Hepatocyte (in vitro differentiated cells): ENCODE measurements around the gene SDSL. TPM values are rescaled to one million over a fixed set of nuclear protein-coding genes. Genes with fewer than 3 reads are reported as not detected.

Source experiments
- DNase-seq: peaks from one replicate; pipeline ENCODE4 v3.0.0-alpha.2; 2016; ENCODE audit warnings: low spot score
- H2AFZ ChIP-seq: fragments of 200-600 bp; sonication (generic); 2 replicates; pipeline ENCODE4 v1.6.0; 2016; ENCODE audit warnings: antibody characterized with exemption, mild to moderate bottlenecking
- H3K27ac ChIP-seq: fragments of 200-600 bp; sonication (generic); 2 replicates; pipeline ENCODE4 v1.5.1; 2016; ENCODE audit warnings: mild to moderate bottlenecking
- H3K27me3 ChIP-seq: fragments of 200-600 bp; sonication (generic); 2 replicates; pipeline ENCODE4 v1.6.1; 2016
- H3K36me3 ChIP-seq: fragments of 200-600 bp; sonication (generic); replicated peaks from 2 replicates; pipeline ENCODE4 v1.5.1; 2016; ENCODE audit warnings: low read depth; ENCODE audit not compliant: insufficient read depth
- H3K4me1 ChIP-seq: fragments of 200-600 bp; sonication (generic); 2 replicates; pipeline ENCODE4 v1.5.1; 2016; ENCODE audit warnings: mild to moderate bottlenecking, moderate library complexity; ENCODE audit not compliant: insufficient read depth
- H3K4me2 ChIP-seq: fragments of 200-600 bp; sonication (generic); 2 replicates; pipeline ENCODE4 v1.6.0; 2016
- H3K4me3 ChIP-seq: fragments of 200-600 bp; sonication (generic); 2 replicates; pipeline ENCODE4 v1.5.1; 2016; ENCODE audit warnings: mild to moderate bottlenecking
- H3K79me2 ChIP-seq: fragments of 200-600 bp; sonication (generic); 2 replicates; pipeline ENCODE4 v1.6.0; 2017; ENCODE audit warnings: mild to moderate bottlenecking
- H3K9me2 ChIP-seq: fragments of 200-600 bp; sonication (generic); replicated peaks from 2 replicates; pipeline ENCODE4 v1.6.0; 2017; ENCODE audit warnings: mild to moderate bottlenecking; ENCODE audit not compliant: insufficient read depth
- H3K9me3 ChIP-seq: fragments of 200-600 bp; sonication (generic); 2 replicates; pipeline ENCODE4 v1.5.1; 2016; ENCODE audit warnings: low read depth, mild to moderate bottlenecking
- H4K20me1 ChIP-seq: fragments of 200-600 bp; sonication (generic); 2 replicates; pipeline ENCODE4 v1.6.0; 2016; ENCODE audit warnings: mild to moderate bottlenecking; ENCODE audit not compliant: insufficient read depth, poor library complexity, severe bottlenecking
- CTCF ChIP-seq: fragments of 200-600 bp; sonication (generic); IDR thresholded peaks from 2 replicates; pipeline ENCODE4 v1.5.1; 2016; ENCODE audit warnings: antibody characterized with exemption, mild to moderate bottlenecking; ENCODE audit not compliant: poor library complexity
- EZH2 ChIP-seq: fragments of 200-600 bp; sonication (generic); IDR thresholded peaks from 2 replicates; pipeline ENCODE4 v1.6.1; 2016; ENCODE audit warnings: antibody characterized with exemption, mild to moderate bottlenecking, borderline replicate concordance
- EZH2phosphoT487 ChIP-seq: fragments of 200-600 bp; sonication (generic); IDR thresholded peaks from one replicate; pipeline ENCODE4 v1.6.1; 2018; ENCODE audit warnings: antibody characterized with exemption, mild to moderate bottlenecking, low read depth, moderate library complexity; ENCODE audit not compliant: unreplicated experiment, severe bottlenecking
- WGBS: methylation state at CpG from one replicate; pipeline ENCODE4 v1.1.6; 2016; ENCODE audit warnings: low lambda C conversion rate; ENCODE audit errors: missing lambda C conversion rate; 5-methylcytosine and 5-hydroxymethylcytosine counted together
- polyA plus RNA-seq: library from polyadenylated mRNA; unstranded; fragments of >200 nt; fragmentation: Nextera tagmentation; extraction: Ambion mirVana; gene quantifications from 2 replicates; pipeline ENCODE4 v1.2.1, GENCODE V29; 2016
- total RNA-seq: library from RNA; depleted of rRNA; stranded (reverse); fragments of >200 nt; gene quantifications from 2 replicates; pipeline ENCODE4 v1.2.3, GENCODE V29; 2014

The SDSL gene
- total and polyA plus RNA-seq, 2 experiments from 2014 or later, result 10.3 to 26.7 TPM

- Histone ChIP-seq H3K9me3 (no peaks in the 10 kb centered on the region), H4K20me1 (no peaks in the 10 kb centered on the region), H3K36me3 (no peaks in the 10 kb centered on the region), H3K4me3 (no peak overlapping the region), H3K4me1 (no peaks in the 10 kb centered on the region), H2AFZ (no peak overlapping the region), H3K27ac (no peak overlapping the region), H3K4me2 (no peak overlapping the region), H3K9me2 (no peaks in the 10 kb centered on the region), H3K79me2 (no peaks in the 10 kb centered on the region), H3K27me3 (no peaks in the 10 kb centered on the region)
- 98% methylated on average over 12 of the region's 12 CpGs for whole genome bisulfite sequencing
- no peak for DNase-seq
- TF ChIP-seq EZH2phosphoT487 (no peak), CTCF (no peak), EZH2 (no peak)
These were observed 35.2 kb upstream of the SDSL start for GRCh38 chr12:113386866-113387566.

- 100% methylated on average over 9 of the region's 11 CpGs for WGBS
These were observed 34.5 kb upstream of the SDSL start for GRCh38 chr12:113387631-113388030.

GRCh38 chr12:113388351-113388750 is 33.8 kb upstream of the SDSL start:
- Histone ChIP-seq H3K79me2 (no peaks in the 10 kb centered on the region), H3K27me3 (no peaks in the 10 kb centered on the region), H3K9me2 (no peaks in the 10 kb centered on the region), H3K9me3 (no peaks in the 10 kb centered on the region), H3K4me2 (no peak overlapping the region), H3K4me1 (no peaks in the 10 kb centered on the region), H4K20me1 (no peaks in the 10 kb centered on the region), H3K36me3 (no peaks in the 10 kb centered on the region), H3K27ac (no peak overlapping the region), H3K4me3 (no peak overlapping the region), H2AFZ (no peak overlapping the region)
- TF ChIP-seq CTCF, result no peak
- TF ChIP-seq EZH2phosphoT487, result no peak
- no peak for TF ChIP-seq EZH2
- no peak for DNase-seq
- WGBS, result 97% methylated on average over 14 of the region's 14 CpGs

More at GRCh38 chr12:113387631-113388030, 34.5 kb upstream of the SDSL start:
- Histone ChIP-seq H3K9me3 (no peaks in the 10 kb centered on the region), H3K27ac (no peak overlapping the region), H3K27me3 (no peaks in the 10 kb centered on the region), H3K36me3 (no peaks in the 10 kb centered on the region), H2AFZ (no peak overlapping the region), H3K9me2 (no peaks in the 10 kb centered on the region), H3K4me1 (no peaks in the 10 kb centered on the region), H3K4me3 (no peak overlapping the region), H4K20me1 (no peaks in the 10 kb centered on the region), H3K4me2 (no peak overlapping the region), H3K79me2 (no peaks in the 10 kb centered on the region)
- TF ChIP-seq CTCF (no peak), EZH2phosphoT487 (no peak), EZH2 (no peak)
- DNase-seq, result no peak
